Measurements from ENCODE around the gene ACKR3.

- TF ChIP-seq CTCF (IDR thresholded peaks at IDR 0.05) (no peak), POLR2A (IDR thresholded peaks at IDR 0.05) (no peak)
Observed at GRCh38 chr2:236558993-236559978, 10.3 kb upstream of the ACKR3 start.
